HG03558 (cell line): ENCODE measurements around the gene ACRV1.
"Not testable (repeated sequence)": the region's sequence is repeated elsewhere in the genome, so short reads cannot be mapped to it uniquely, and the experiment has no call there.

Experiments used
- ATAC-seq: cut with Tn5 transposase; IDR thresholded peaks from one replicate; pipeline ENCODE4 v1.9.1; 2021; ENCODE audit warnings: moderate number of reproducible peaks; ENCODE audit not compliant: unreplicated experiment; ENCODE audit errors: extremely low read depth

Gene ACRV1, protein sequence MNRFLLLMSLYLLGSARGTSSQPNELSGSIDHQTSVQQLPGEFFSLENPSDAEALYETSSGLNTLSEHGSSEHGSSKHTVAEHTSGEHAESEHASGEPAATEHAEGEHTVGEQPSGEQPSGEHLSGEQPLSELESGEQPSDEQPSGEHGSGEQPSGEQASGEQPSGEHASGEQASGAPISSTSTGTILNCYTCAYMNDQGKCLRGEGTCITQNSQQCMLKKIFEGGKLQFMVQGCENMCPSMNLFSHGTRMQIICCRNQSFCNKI

GRCh38 chr11:125680747-125681146, at the start of gene ACRV1:
TSS of gene ACRV1 (minus strand) at chr11:125680847. CDS start at chr11:125680780, 67 bp downstream.
- ATAC-seq = no peak

DNA sequence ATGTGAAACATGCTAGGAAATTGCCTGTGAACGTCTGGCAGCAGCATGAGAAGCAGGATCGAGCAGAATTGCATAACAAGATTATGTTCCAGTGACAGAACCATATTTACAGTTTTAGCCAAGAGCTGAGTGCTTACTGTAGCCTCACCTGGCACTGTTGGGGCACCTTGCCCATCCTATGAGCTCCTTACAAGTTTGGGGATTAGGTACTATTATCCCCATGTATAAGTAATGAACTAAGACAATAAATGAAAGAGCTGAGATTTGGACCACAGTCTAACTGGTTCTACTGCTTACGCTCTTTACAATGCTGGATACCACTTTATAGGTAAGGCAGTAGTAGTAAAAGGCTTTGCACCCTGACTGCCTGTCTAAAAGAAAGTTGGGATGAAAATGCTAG, 48.3 kb upstream of the ACRV1 start:
- ATAC-seq = no peak

DNA sequence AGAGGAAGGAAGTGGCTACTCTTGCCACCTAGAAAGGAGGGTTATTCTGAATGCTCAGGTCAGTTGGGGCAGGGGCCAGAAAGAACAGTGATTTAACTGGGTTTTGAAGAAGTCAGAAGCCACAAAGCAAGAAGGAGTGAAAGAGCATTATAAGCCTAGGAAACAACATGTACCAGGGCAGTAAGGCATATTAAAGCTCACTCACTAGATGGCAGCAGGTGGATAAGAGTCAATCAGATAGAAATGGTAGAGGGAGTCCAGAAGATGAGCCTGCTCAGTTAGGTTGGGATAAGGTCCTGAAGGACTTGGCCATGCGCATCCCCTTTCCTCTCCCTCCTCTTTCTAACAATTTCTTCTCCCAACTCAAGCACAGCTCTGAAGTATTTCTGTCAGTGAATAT, 43.5 kb upstream of the ACRV1 start:
- no peak for ATAC-seq

GRCh38 chr11:125720781-125721180, 40.1 kb upstream of the ACRV1 start:
- no peak for ATAC-seq

GRCh38 chr11:125704686-125705085, 24.0 kb upstream of the ACRV1 start:
- not testable (repeated sequence) for ATAC-seq

DNA sequence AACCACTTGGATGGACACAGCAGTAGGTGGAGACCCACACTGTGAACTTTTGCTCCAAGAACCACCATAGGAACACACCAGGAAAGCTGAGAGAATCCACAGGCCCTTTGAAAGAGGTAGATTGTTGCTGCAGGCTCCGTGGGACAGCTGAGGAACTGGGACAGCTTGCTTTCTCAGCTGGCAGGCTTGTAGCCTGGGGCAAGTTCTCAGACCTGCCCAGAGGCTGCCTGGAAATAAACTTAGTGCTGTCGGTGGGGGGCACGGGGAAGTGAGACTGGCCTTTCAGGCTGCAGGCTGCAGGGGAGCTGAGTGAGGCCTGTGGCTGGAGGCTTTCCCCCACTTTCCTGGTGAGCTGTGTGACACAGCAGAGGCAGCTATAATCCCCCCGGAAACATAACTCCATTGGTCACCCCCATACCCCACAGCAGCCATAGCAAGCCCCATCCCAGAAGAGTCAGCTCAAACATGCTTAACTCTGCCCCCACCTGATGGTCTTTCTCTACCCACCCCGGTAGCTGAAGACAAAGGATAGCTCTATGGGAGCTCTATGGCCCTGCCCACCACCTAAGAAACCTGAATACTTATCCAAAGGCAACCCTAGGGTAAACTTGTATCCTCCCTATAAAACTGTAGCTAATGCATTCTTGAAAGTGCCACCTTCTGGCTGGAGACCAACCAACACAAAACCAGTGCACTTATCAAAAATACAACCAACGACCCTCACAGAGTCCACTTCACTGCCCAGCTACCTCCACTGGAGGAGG, 21.4 kb upstream of the ACRV1 start:
- ATAC-seq = no peak

- ATAC-seq = no peak
Observed at GRCh38 chr11:125701018-125701610, 20.5 kb upstream of the ACRV1 start.

DNA sequence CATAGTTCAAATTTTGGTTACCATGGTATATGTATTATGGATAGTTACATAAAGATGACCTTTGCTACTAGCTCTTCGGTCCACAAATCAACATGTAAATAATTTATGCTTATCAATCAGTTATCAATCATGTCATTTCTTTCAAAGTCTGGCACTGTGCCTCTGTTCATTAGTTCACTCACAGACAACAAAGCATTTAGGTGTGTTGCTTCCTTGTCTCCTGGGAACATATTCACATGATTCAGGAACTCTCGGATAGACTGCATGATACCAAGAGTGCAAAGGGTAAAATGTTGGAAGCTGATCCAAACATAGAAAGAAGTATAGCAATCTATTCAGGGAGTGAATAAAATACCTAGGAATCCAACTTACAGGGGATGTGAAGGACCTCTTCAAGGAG, 14.3 kb upstream of the ACRV1 start:
- ATAC-seq = no peak

DNA sequence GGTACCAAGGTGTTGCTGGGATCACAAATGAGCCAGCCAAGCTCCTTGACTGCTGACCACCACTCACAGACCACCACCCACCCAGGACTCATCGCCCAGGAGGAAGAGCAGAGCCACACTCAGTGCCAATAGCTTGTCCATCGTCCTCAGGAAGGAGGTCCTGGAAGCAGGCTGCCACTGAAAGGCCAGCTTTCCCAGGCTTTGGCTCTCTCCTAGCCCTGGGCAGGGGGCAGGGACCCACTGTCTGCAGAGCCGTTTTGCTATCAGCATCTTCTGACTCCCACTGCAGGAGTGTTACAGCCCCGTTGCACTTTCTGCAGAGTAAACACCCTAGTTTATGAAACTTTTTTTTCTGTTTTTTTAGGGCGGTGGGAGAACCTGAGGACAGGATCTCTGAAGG, 12.2 kb upstream of the ACRV1 start:
- no peak for ATAC-seq

DNA sequence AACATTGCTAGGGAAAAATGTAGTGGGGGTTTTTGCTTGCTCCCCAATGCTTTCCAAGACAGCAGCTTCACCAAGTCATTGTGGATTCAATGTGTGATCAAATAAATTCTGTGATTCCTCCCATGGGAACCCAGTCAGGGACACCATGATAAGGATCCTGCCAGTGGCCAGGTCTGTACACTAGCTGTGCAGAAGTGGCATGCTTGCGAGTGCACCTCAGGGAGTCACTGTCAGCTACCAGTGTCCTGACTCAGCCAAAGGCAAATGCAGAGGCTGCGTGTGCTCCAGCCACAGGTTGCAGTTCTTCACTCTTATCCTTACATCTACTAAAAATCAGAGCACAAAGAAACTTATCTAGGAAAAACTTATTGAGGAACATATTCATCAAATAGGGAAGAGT, 9.4 kb upstream of the ACRV1 start:
- no peak for ATAC-seq

GRCh38 chr11:125689274-125689859, 8.7 kb upstream of the ACRV1 start:
- no peak for ATAC-seq

DNA sequence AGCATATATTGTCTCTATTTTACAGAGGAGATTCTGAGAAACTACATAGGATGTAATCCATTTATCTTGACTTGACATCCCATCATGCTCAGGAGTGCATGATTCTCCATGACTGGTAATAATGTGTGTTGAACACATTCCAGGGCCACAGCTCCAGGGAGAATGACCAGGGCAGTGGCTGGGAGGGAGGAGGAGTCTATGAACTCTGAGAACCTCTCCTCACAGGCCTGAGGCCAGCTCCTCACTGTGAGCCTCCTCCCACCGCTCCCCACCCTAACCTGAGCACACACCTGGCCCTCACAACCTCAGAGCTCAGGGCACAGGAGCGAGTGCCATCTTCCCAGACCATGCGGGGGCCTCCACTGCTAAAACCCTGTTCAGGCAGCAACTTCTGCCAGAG, 8.0 kb upstream of the ACRV1 start:
- no peak for ATAC-seq

GRCh38 chr11:125688066-125688465, 7.4 kb upstream of the ACRV1 start:
- no peak for ATAC-seq

DNA sequence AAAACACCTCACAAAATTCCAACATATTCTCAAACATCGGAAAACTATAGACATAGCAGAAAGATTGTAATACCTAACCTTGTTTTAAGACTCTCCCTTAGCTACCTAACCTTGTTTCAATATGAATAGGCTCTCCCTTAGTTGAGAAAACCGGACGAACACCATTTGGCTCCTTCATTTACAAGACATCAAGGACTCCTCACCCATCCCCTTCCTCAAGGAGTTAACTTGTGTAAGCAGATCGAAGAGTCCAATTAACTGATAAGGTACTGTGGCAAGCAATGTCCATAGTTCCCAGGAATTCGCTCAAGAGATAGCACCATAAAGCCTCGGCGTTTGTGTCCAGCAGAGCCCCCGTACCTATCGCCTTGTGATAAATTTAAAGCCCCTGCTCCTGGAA, 4.6 kb upstream of the ACRV1 start:
- ATAC-seq = no peak

DNA sequence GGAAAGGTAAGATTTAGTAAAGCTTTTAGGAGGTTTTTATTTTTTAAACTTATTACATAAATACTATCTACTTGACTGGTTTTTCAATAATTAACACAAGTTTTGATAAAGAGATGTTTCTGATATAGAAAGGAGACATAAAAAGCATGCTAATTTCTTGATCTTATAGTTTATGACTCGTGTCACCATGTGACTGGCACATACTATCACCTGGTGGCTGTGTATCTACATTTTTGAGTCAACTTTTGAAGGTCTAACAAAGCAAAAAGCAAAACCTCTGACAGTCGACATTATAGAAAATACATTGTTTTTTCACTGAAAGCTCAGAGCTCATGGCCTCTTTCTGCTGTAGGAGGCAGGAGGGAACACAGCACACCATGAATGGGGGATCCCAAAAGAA, 810 bp downstream of the ACRV1 start:
- ATAC-seq = no peak

- no peak for ATAC-seq
Observed at GRCh38 chr11:125679397-125679796, 1.2 kb downstream of the ACRV1 start.

GRCh38 chr11:125675196-125675595, 5.5 kb downstream of the ACRV1 start:
- no peak for ATAC-seq

GRCh38 chr11:125674210-125674609, 6.4 kb downstream of the ACRV1 start:
- no peak for ATAC-seq

GRCh38 chr11:125671561-125671960, 9.1 kb downstream of the ACRV1 start:
- ATAC-seq = no peak

- no peak for ATAC-seq
Observed at GRCh38 chr11:125670172-125670571, 10.5 kb downstream of the ACRV1 start.

DNA sequence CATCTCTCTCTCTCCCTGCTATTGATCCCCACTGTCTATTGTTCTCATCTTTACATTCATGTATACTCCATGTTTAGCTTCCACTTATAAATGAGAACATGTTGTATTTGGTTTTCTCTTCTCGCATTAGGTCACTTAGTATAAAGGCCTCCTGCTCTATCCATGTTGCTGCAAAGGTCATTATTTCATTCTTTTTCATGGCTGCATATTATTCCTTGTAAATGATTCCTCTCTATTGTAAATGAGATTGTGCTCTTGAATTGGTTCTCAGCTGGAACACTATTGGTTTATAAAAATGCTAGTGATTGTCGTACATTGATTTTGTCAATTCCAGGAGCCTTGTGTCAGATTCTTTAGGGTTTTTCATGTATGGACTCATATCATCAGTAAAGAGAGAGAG, 13.5 kb downstream of the ACRV1 start:
- no peak for ATAC-seq
